ENCODE data around the gene MLLT3. TPM values are rescaled to one million over a fixed set of nuclear protein-coding genes. Genes with fewer than 3 reads are reported as not detected.

MLLT3 gene
- total RNA-seq, 1 donor from 2014 or later, result 15.8 TPM

GRCh38 chr9:20319641-20320337, 302.5 kb downstream of the MLLT3 start:
- H3K36me3 ChIP-seq (ENCODE audit: control insufficient read depth, insufficient read depth, low read length), result no peaks in the 10 kb centered on the region
- DNase-seq (ENCODE audit: low read depth) (peak; percentile 95), FAIRE-seq (no peak)
- TF ChIP-seq, protein P1, sequence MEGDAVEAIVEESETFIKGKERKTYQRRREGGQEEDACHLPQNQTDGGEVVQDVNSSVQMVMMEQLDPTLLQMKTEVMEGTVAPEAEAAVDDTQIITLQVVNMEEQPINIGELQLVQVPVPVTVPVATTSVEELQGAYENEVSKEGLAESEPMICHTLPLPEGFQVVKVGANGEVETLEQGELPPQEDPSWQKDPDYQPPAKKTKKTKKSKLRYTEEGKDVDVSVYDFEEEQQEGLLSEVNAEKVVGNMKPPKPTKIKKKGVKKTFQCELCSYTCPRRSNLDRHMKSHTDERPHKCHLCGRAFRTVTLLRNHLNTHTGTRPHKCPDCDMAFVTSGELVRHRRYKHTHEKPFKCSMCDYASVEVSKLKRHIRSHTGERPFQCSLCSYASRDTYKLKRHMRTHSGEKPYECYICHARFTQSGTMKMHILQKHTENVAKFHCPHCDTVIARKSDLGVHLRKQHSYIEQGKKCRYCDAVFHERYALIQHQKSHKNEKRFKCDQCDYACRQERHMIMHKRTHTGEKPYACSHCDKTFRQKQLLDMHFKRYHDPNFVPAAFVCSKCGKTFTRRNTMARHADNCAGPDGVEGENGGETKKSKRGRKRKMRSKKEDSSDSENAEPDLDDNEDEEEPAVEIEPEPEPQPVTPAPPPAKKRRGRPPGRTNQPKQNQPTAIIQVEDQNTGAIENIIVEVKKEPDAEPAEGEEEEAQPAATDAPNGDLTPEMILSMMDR (IDR thresholded peaks at IDR 0.05; ENCODE audit: insufficient read depth, low read length, severe bottlenecking), result no peak
- no peaks in the 10 kb centered on the region for H3K27me3 ChIP-seq (ENCODE audit: control insufficient read depth, insufficient read depth, low read length)
- no peak overlapping the region for H3K4me3 ChIP-seq (ENCODE audit: low read depth, low read length)

DNA sequence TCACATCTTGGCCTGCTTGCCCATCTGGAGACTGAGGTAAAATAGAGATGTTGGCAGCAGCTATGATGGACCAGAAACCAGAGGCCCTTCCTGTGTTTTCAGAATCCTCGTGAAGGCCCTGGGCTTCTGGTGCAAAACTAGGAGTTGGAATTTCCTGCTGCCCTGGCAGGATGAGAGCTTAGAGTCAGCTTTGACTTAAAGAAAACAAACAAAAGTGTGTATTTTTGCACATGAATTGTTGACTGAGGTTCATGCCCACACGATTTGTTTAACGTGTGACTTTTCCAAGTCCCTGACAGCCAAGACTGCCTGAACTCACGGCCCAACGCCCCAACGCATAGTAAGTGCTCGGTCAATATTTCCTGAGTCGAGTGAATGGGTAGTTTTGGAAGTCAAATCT, 303.1 kb downstream of the MLLT3 start:
- DNase-seq (ENCODE audit: low read depth) (no peak), FAIRE-seq (no peak)
- TF ChIP-seq, protein P1 (IDR thresholded peaks at IDR 0.05; ENCODE audit: insufficient read depth, low read length, severe bottlenecking), result no peak
- no peaks in the 10 kb centered on the region for H3K36me3 ChIP-seq (ENCODE audit: control insufficient read depth, insufficient read depth, low read length)
- H3K4me3 ChIP-seq (ENCODE audit: low read depth, low read length), result no peak overlapping the region
- no peaks in the 10 kb centered on the region for H3K27me3 ChIP-seq (ENCODE audit: control insufficient read depth, insufficient read depth, low read length)

- no peak for FAIRE-seq
- no peak for DNase-seq (ENCODE audit: low read depth)
- TF ChIP-seq, protein P1 (IDR thresholded peaks at IDR 0.05; ENCODE audit: insufficient read depth, low read length, severe bottlenecking), result no peak
- H3K27me3 ChIP-seq (ENCODE audit: control insufficient read depth, insufficient read depth, low read length), result no peaks in the 10 kb centered on the region
- H3K4me3 ChIP-seq (ENCODE audit: low read depth, low read length), result no peak overlapping the region
- H3K36me3 ChIP-seq (ENCODE audit: control insufficient read depth, insufficient read depth, low read length), result no peaks in the 10 kb centered on the region
These were observed 304.6 kb downstream of the MLLT3 start for GRCh38 chr9:20317701-20318100.

GRCh38 chr9:20316372-20316771, 305.9 kb downstream of the MLLT3 start:
- FAIRE-seq (no peak), DNase-seq (ENCODE audit: low read depth) (no peak)
- Histone ChIP-seq H3K4me3 (ENCODE audit: low read depth, low read length) (no peak overlapping the region), H3K27me3 (ENCODE audit: control insufficient read depth, insufficient read depth, low read length) (no peaks in the 10 kb centered on the region), H3K36me3 (ENCODE audit: control insufficient read depth, insufficient read depth, low read length) (no peaks in the 10 kb centered on the region)
- TF ChIP-seq, protein P1 (IDR thresholded peaks at IDR 0.05; ENCODE audit: insufficient read depth, low read length, severe bottlenecking), result no peak

DNA sequence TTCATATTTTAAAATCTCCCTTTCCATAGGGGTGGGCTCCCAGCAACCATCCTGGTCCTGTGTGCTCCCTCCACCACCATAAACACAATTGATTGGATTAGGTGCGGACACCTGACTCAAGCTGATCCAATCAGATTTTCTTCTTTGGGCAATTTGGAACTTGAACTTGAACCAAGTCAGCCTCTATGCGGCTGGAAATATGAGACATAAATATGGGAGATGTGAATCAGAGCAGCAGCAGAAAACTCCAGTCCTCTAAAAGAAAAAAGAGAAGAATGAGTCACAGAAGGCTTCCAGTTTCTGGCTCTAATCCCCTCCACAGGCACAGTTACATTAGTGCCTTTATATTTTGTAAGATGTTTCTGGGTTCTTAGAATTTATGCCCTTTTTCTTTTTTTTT, 306.6 kb downstream of the MLLT3 start:
- Histone ChIP-seq H3K27me3 (ENCODE audit: control insufficient read depth, insufficient read depth, low read length) (no peaks in the 10 kb centered on the region), H3K36me3 (ENCODE audit: control insufficient read depth, insufficient read depth, low read length) (no peaks in the 10 kb centered on the region), H3K4me3 (ENCODE audit: low read depth, low read length) (no peak overlapping the region)
- peak; percentile 28 for FAIRE-seq
- peak; percentile 94 for DNase-seq (ENCODE audit: low read depth)
- TF ChIP-seq, protein P1 (IDR thresholded peaks at IDR 0.05; ENCODE audit: insufficient read depth, low read length, severe bottlenecking), result no peak

DNA sequence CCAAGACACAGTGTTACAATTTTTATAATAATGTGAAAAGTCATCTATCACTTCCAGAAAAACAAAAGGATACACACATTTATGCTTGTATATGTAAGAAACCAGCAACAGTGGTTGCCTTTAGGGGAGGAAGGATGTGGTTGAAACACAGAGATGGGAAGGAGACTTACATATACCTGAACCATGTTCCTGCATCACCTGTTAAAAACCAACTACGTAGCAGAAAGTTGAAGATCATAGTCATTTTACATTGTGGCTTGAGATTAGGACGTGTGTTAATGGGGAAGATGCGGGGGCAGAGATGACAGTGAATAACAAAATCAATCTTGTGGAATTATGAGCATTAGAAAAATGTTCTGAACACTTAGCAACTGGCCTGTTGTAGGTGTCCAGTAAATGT, 307.3 kb downstream of the MLLT3 start:
- FAIRE-seq, result no peak
- TF ChIP-seq, protein P1 (IDR thresholded peaks at IDR 0.05; ENCODE audit: insufficient read depth, low read length, severe bottlenecking), result no peak
- DNase-seq (ENCODE audit: low read depth), result no peak
- Histone ChIP-seq H3K27me3 (ENCODE audit: control insufficient read depth, insufficient read depth, low read length) (no peaks in the 10 kb centered on the region), H3K36me3 (ENCODE audit: control insufficient read depth, insufficient read depth, low read length) (no peaks in the 10 kb centered on the region), H3K4me3 (ENCODE audit: low read depth, low read length) (no peak overlapping the region)

All from bronchial epithelial cell (primary cell).